Suppressor macrophage treated with lipopolysaccharide for 4 hours (primary cell): Measurements from ENCODE around the gene IFI27L1.

Experiments
- DNase-seq: peaks from one replicate; pipeline ENCODE4 v3.0.0-alpha.2; 2020

The IFI27L1 gene

GRCh38 chr14:94081386-94081820, 293 bp downstream of the IFI27L1 start:
- no peak for DNase-seq

GRCh38 chr14:94087891-94088290, 6.8 kb downstream of the IFI27L1 start:
- no peak for DNase-seq

- DNase-seq: no peak
Observed at GRCh38 chr14:94088516-94088915, 7.4 kb downstream of the IFI27L1 start.

GRCh38 chr14:94089479-94089878, 8.4 kb downstream of the IFI27L1 start:
- DNase-seq: no peak

- DNase-seq: no peak
Observed at GRCh38 chr14:94093418-94093817, 12.3 kb downstream of the IFI27L1 start.

GRCh38 chr14:94097091-94097490, 16.0 kb downstream of the IFI27L1 start:
- no peak for DNase-seq

- no peak for DNase-seq
Observed at GRCh38 chr14:94098326-94098992, 17.3 kb downstream of the IFI27L1 start.

GRCh38 chr14:94099006-94099405, 17.9 kb downstream of the IFI27L1 start:
- no peak for DNase-seq

- no peak for DNase-seq
Observed at GRCh38 chr14:94100847-94101246, 19.7 kb downstream of the IFI27L1 start.

- DNase-seq: no peak
Observed at GRCh38 chr14:94101748-94102147, 20.6 kb downstream of the IFI27L1 start.

GRCh38 chr14:94102768-94103482, 21.8 kb downstream of the IFI27L1 start:
- DNase-seq: no peak

- no peak for DNase-seq
Observed at GRCh38 chr14:94103554-94104150, 22.5 kb downstream of the IFI27L1 start.

- no peak for DNase-seq
Observed at GRCh38 chr14:94104731-94105130, 23.6 kb downstream of the IFI27L1 start.

GRCh38 chr14:94109915-94110250, 28.8 kb downstream of the IFI27L1 start:
- DNase-seq: no peak

GRCh38 chr14:94110552-94111181, 29.6 kb downstream of the IFI27L1 start, which contains the start of gene IFI27:
TSS of gene IFI27 (plus strand) at chr14:94110736.
- DNase-seq: peak; percentile 79

GRCh38 chr14:94111276-94112095, 30.4 kb downstream of the IFI27L1 start:
- no peak for DNase-seq

- DNase-seq: no peak
Observed at GRCh38 chr14:94112513-94113063, 31.5 kb downstream of the IFI27L1 start.

GRCh38 chr14:94113073-94113472, 32.0 kb downstream of the IFI27L1 start:
- DNase-seq: no peak

- no peak for DNase-seq
Observed at GRCh38 chr14:94113490-94113889, 32.4 kb downstream of the IFI27L1 start.

GRCh38 chr14:94113908-94114588, 32.9 kb downstream of the IFI27L1 start:
- DNase-seq: no peak

GRCh38 chr14:94114589-94115057, 33.5 kb downstream of the IFI27L1 start:
- no peak for DNase-seq
